GM12878 (cell line): ENCODE measurements around the gene GRK5. TPM values are rescaled to one million over a fixed set of nuclear protein-coding genes. Genes with fewer than 3 reads are reported as not detected.

ENCODE experiments used
- BCL11A ChIP-seq: IDR thresholded peaks from 2 replicates; pipeline ENCODE4 v1.6.1; 2011; ENCODE audit warnings: low read depth, low read length
- BCL3 ChIP-seq: IDR thresholded peaks from 2 replicates; pipeline ENCODE4 v1.6.1; 2011; ENCODE audit warnings: borderline replicate concordance, low read depth, mild to moderate bottlenecking, moderate library complexity, low read length; ENCODE audit not compliant: insufficient read depth, poor library complexity, severe bottlenecking
- CHD2 ChIP-seq: IDR thresholded peaks from 2 replicates; pipeline ENCODE4 v1.6.1; 2011; ENCODE audit warnings: low read depth, low read length, improper control_type of control experiment, borderline replicate concordance
- CREM ChIP-seq: IDR thresholded peaks from 2 replicates; pipeline ENCODE4 v1.6.1; 2014; ENCODE audit warnings: antibody characterized with exemption, low read depth
- GABPA ChIP-seq: IDR thresholded peaks from 2 replicates; pipeline ENCODE4 v1.6.1; 2014; ENCODE audit warnings: antibody characterized with exemption, low read depth, mild to moderate bottlenecking, inconsistent platforms
- JUNB ChIP-seq: IDR thresholded peaks from 2 replicates; pipeline ENCODE4 v1.6.1; 2016; ENCODE audit warnings: antibody characterized with exemption, mild to moderate bottlenecking
- JUND ChIP-seq: IDR thresholded peaks from 2 replicates; pipeline ENCODE4 v1.6.1; 2012; ENCODE audit warnings: low read depth, mild to moderate bottlenecking, low read length, improper control_type of control experiment, moderate library complexity
- KDM1A ChIP-seq: fragments of 200-600 bp; sonication (generic); IDR thresholded peaks from 2 replicates; pipeline ENCODE4 v1.6.1; 2016; ENCODE audit warnings: borderline replicate concordance
- NFIC ChIP-seq: IDR thresholded peaks from 2 replicates; pipeline ENCODE4 v1.6.1; 2012; ENCODE audit warnings: low read depth, mild to moderate bottlenecking, inconsistent platforms, low read length, moderate library complexity
- POLR2A ChIP-seq: IDR thresholded peaks from 2 replicates; pipeline ENCODE4 v1.6.1; 2011; ENCODE audit warnings: low read depth, mild to moderate bottlenecking, low read length
- POLR2AphosphoS5 ChIP-seq: IDR thresholded peaks from 2 replicates; pipeline ENCODE4 v1.6.1; 2011; ENCODE audit warnings: mild to moderate bottlenecking, low read length, inconsistent platforms
- POU2F2 ChIP-seq: IDR thresholded peaks from 3 replicates; pipeline ENCODE4 v1.6.1; 2011; ENCODE audit warnings: low read depth, mild to moderate bottlenecking, low read length, borderline replicate concordance
- RBBP5 ChIP-seq: fragments of 200-600 bp; sonication (generic); conservative IDR thresholded peaks from 2 replicates; pipeline ENCODE4 v1.6.1; 2016
- RELA ChIP-seq: fragments of 450-650 bp; IDR thresholded peaks from 2 replicates; pipeline ENCODE4 v1.8.0; 2014; ENCODE audit warnings: borderline replicate concordance; ENCODE audit not compliant: partially characterized antibody
- SMAD1 ChIP-seq: fragments of 450-650 bp; IDR thresholded peaks from 2 replicates; pipeline ENCODE4 v1.6.1; 2018; ENCODE audit warnings: mild to moderate bottlenecking, low read depth; ENCODE audit not compliant: partially characterized antibody
- SMARCA5 ChIP-seq: fragments of 450-650 bp; IDR thresholded peaks from 2 replicates; pipeline ENCODE4 v1.6.1; 2017; ENCODE audit warnings: mild to moderate bottlenecking
- TARDBP ChIP-seq: IDR thresholded peaks from 2 replicates; pipeline ENCODE4 v1.6.1; 2016; ENCODE audit warnings: borderline replicate concordance
- ZNF687 ChIP-seq: fragments of 450-650 bp; IDR thresholded peaks from 2 replicates; pipeline ENCODE4 v1.6.1; 2017; ENCODE audit warnings: mild to moderate bottlenecking, moderate library complexity
- polyA plus RNA-seq, 11 experiments: library from polyadenylated mRNA; depleted of rRNA in 4 of 11; unstranded in 6 of 11; stranded (reverse) in 5 of 11; fragments of >200 nt; fragmentation: Nextera tagmentation in 4 of 11; fragmentation: Illumina TruSeq in 1 of 11; extraction: Ambion mirVana in 4 of 11; extraction: Trizol in 1 of 11; gene quantifications; 1 replicate in 1 of 11; 2 replicates in 10 of 11; pipeline versions ENCODE4 v1.2.1 to v1.2.3, GENCODE V29; 2011 to 2016; ENCODE audit warnings: inconsistent platforms in 2 of 11, missing spikeins in 2 of 11, low read depth in 1 of 11
- total RNA-seq, 4 experiments: library from RNA; depleted of rRNA in 3 of 4; stranded (reverse); fragments of >200 nt in 3 of 4; fragmentation: Illumina TruSeq in 1 of 4; extraction: Trizol in 1 of 4; gene quantifications; 2 replicates each; pipeline versions ENCODE4 v1.2.1 to v1.2.3, GENCODE V29; 2013 to 2021
- TF ChIP-seq, protein P1 (sequence below): fragments of 450-650 bp; IDR thresholded peaks from 2 replicates; pipeline ENCODE4 v1.6.1; 2017; ENCODE audit warnings: mild to moderate bottlenecking, moderate library complexity
- TF ChIP-seq, protein P2 (sequence below): fragments of 450-650 bp; IDR thresholded peaks from 2 replicates; pipeline ENCODE4 v1.6.1; 2017; ENCODE audit warnings: mild to moderate bottlenecking

GRK5 gene
- total and polyA plus RNA-seq, 10 of the 15 experiments (the other 5 are each of a cell fraction or from before 2014, with no cell fraction given): 0.11 to 22.1 (median 10.0) TPM

DNA sequence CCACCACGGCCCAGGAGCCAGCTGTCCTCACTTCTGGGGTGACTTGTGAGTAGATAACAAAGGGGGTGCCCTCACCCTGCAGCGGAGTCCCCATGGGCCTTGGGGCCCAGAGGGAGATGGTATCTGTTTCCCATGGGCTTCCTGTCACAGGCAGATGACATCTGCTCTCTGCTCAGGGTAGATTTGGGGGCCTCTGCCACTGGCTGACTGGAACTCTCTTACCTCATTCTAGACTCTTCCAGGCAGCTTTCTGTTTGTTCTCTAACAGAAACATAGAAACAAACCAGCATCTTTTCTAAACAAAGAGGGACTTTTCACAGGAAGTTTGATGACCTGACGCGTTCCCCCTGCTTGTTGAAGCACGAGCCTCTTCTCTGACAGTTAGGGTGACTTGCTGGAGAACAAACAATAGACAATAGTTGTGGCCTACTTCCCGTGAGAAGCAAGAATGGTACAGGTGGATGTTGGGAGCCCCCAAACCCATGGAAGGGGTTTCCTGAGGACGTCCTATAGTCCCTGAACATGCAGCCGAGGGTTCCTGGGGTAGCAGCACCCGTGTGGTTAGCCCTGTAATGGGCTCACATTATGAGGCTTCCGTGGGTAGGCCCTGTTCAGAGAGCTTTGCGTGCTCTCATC is 61.6 kb downstream of the GRK5 start (continued):
- TF ChIP-seq SMAD1: no peak
- TF ChIP-seq RBBP5: no peak
- peak; percentile 74 for TF ChIP-seq GABPA
- 0 out of 2 replicates have a peak, but pooled peaks have one; percentile 21 for TF ChIP-seq BCL11A
- TF ChIP-seq CREM: peak; percentile 75
- TF ChIP-seq ZNF687: peak; percentile 98
- TF ChIP-seq BCL3: peak; percentile 71
- 0 out of 2 replicates have a peak, but pooled peaks have one; percentile 8 for TF ChIP-seq SMARCA5
- no peak for TF ChIP-seq JUND
- peak; percentile 79 for TF ChIP-seq RELA
- TF ChIP-seq CHD2: peak; percentile 16; the same call in 1 of the 2 replicates
- TF ChIP-seq KDM1A: no peak
- peak; percentile 41 for TF ChIP-seq JUNB
- 0 out of 2 replicates have a peak, but pooled peaks have one; percentile 53 for TF ChIP-seq POLR2AphosphoS5
- peak; percentile 66 for TF ChIP-seq POLR2A
- TF ChIP-seq TARDBP: no peak
- TF ChIP-seq, protein P1, sequence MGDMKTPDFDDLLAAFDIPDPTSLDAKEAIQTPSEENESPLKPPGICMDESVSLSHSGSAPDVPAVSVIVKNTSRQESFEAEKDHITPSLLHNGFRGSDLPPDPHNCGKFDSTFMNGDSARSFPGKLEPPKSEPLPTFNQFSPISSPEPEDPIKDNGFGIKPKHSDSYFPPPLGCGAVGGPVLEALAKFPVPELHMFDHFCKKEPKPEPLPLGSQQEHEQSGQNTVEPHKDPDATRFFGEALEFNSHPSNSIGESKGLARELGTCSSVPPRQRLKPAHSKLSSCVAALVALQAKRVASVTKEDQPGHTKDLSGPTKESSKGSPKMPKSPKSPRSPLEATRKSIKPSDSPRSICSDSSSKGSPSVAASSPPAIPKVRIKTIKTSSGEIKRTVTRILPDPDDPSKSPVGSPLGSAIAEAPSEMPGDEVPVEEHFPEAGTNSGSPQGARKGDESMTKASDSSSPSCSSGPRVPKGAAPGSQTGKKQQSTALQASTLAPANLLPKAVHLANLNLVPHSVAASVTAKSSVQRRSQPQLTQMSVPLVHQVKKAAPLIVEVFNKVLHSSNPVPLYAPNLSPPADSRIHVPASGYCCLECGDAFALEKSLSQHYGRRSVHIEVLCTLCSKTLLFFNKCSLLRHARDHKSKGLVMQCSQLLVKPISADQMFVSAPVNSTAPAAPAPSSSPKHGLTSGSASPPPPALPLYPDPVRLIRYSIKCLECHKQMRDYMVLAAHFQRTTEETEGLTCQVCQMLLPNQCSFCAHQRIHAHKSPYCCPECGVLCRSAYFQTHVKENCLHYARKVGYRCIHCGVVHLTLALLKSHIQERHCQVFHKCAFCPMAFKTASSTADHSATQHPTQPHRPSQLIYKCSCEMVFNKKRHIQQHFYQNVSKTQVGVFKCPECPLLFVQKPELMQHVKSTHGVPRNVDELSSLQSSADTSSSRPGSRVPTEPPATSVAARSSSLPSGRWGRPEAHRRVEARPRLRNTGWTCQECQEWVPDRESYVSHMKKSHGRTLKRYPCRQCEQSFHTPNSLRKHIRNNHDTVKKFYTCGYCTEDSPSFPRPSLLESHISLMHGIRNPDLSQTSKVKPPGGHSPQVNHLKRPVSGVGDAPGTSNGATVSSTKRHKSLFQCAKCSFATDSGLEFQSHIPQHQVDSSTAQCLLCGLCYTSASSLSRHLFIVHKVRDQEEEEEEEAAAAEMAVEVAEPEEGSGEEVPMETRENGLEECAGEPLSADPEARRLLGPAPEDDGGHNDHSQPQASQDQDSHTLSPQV: peak; percentile 20; the same call in 1 of the 2 replicates
- TF ChIP-seq POU2F2: peak; percentile 54; the same call in 1 of the 3 replicates
- TF ChIP-seq, protein P2, sequence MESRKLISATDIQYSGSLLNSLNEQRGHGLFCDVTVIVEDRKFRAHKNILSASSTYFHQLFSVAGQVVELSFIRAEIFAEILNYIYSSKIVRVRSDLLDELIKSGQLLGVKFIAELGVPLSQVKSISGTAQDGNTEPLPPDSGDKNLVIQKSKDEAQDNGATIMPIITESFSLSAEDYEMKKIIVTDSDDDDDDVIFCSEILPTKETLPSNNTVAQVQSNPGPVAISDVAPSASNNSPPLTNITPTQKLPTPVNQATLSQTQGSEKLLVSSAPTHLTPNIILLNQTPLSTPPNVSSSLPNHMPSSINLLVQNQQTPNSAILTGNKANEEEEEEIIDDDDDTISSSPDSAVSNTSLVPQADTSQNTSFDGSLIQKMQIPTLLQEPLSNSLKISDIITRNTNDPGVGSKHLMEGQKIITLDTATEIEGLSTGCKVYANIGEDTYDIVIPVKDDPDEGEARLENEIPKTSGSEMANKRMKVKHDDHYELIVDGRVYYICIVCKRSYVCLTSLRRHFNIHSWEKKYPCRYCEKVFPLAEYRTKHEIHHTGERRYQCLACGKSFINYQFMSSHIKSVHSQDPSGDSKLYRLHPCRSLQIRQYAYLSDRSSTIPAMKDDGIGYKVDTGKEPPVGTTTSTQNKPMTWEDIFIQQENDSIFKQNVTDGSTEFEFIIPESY: no peak
- peak; percentile 79; the same call in 1 of the 2 replicates for TF ChIP-seq NFIC
